Pancreas (tissue), 10 donors: Measurements from ENCODE around the gene SS18L1. TPM values are rescaled to one million over a fixed set of nuclear protein-coding genes. Genes with fewer than 3 reads are reported as not detected.

Source experiments
- ATAC-seq, 4 donors: fragments of 200-7000 bp; cut with Tn5 transposase; one replicate each; pipeline versions ENCODE4 v1.8.0 to v1.9.1; 2020; ENCODE audit warnings: mild to moderate bottlenecking in 4 of 4, moderate library complexity in 4 of 4
- DNase-seq, 6 donors: peaks; one replicate each; pipeline ENCODE4 v3.0.0-alpha.2; 2020
- FAIRE-seq: peaks from 2 replicates; lab custom pipeline; 2012; peaks lifted over from hg19 to GRCh38; lab: Jason Lieb, UNC
- H3K27ac ChIP-seq, 4 donors: fragments of 200-600 bp; sonication (generic); 1 replicate in 3 of 4; 2 replicates in 1 of 4; pipeline versions ENCODE4 v1.5.0 to v1.8.0; 2020
- H3K27me3 ChIP-seq, 4 donors: fragments of 200-600 bp; one replicate each; pipeline ENCODE4 v1.8.0; 2021
- H3K36me3 ChIP-seq, 3 donors: fragments of 200-600 bp; sonication (generic) in 1 of 3; one replicate each; pipeline versions ENCODE4 v1.5.0 to v1.8.0; 2020 to 2021
- H3K4me1 ChIP-seq, 3 donors: fragments of 200-600 bp; one replicate each; pipeline ENCODE4 v1.8.0; 2021
- H3K4me3 ChIP-seq, 4 donors: fragments of 200-600 bp; sonication (generic) in 2 of 4; one replicate each; pipeline versions ENCODE4 v1.5.0 to v1.8.0; 2020 to 2021
- H3K9me3 ChIP-seq, 4 donors: fragments of 200-600 bp; one replicate each; pipeline ENCODE4 v1.8.0; 2021
- CTCF ChIP-seq, 4 donors: fragments of 200-600 bp; sonication (generic) in 3 of 4; IDR thresholded peaks; one replicate each; pipeline versions ENCODE4 v1.5.0 to v1.8.0; 2021; ENCODE audit warnings: antibody characterized with exemption in 4 of 4
- WGBS, 2 donors: extraction: QIAGEN DNeasy Blood & Tissue Kit; methylation state at CpG; one replicate each; pipeline ENCODE4 v1.1.7; 2013; 5-methylcytosine and 5-hydroxymethylcytosine counted together
- intact Hi-C, 3 donors: fragments of 100-400 bp; cut with DNase I; formaldehyde crosslinking; loops; one replicate each; pipeline versions ENCODE4 v1.11.1 to v1.14.2; 2022
- polyA plus RNA-seq, 2 donors: library from polyadenylated mRNA; stranded (reverse); fragments of 200-250 nt; gene quantifications; one replicate each; pipeline ENCODE4 v1.2.3, GENCODE V29; 2013
- total RNA-seq, 6 donors: library from RNA; stranded (reverse); fragmentation: NEBNext Ultra II Directional in 4 of 6; extraction: Animal tissue kit (Norgen Biotek cat#: 25700) in 4 of 6; gene quantifications; one replicate each; pipeline versions ENCODE4 v1.2.1 to v1.2.4, GENCODE V29; 2021 to 2023
- donor health status: healthy with polysubstance abuse.
- donor health status: DM: no; HTN: no; CAD: no; lungs with moderate emphysema.
- donor health status: DM: no; HTN: no; CAD: no.
- donor health status: control.
- donor health status: control.
- donor health status: Bipolar disorder and iron deficiency.
- donor health status: DM: yes; HTN: yes; CAD: no.
- donor health status: DM: no; HTN: no; CAD: no.
- donor health status: DM: no; HTN: no; CAD: no.
- donor health status: DM: yes; HTN: yes; CAD: no.

SS18L1 gene
- total and polyA plus RNA-seq, 8 donors: 6.6 to 19.3 (median 8.4) TPM

GRCh38 chr20:62225820-62226635, 82.5 kb downstream of the SS18L1 start:
- DNase-seq: peak in 1 of 6 donors; percentile 56
- H3K9me3 ChIP-seq: no peaks in the 10 kb centered on the region
- peaks cover 0 to 3% (median 0%) of the 10 kb centered on the region in 4 donors for H3K27me3 ChIP-seq
- no peak overlapping the region for H3K4me3 ChIP-seq
- no peak for ATAC-seq
- H3K4me1 ChIP-seq: peaks cover 0 to 9% (median 6%) of the 10 kb centered on the region in 3 donors
- 81 to 84% methylated on average over 17 of the region's 17 CpGs for WGBS, 2 donors
- no peaks in the 10 kb centered on the region for H3K36me3 ChIP-seq
- TF ChIP-seq CTCF (IDR thresholded peaks at IDR 0.05): no peak
- intact Hi-C loops: no loop called here
- no peak overlapping the region for H3K27ac ChIP-seq
- FAIRE-seq: no peak

- H3K36me3 ChIP-seq: no peaks in the 10 kb centered on the region
- H3K27me3 ChIP-seq: no peaks in the 10 kb centered on the region
- FAIRE-seq: no peak
- no peak for TF ChIP-seq CTCF (IDR thresholded peaks at IDR 0.05)
- H3K9me3 ChIP-seq: no peaks in the 10 kb centered on the region
- no peak overlapping the region for H3K4me3 ChIP-seq
- H3K4me1 ChIP-seq: peaks cover 0 to 9% (median 6%) of the 10 kb centered on the region in 3 donors
- DNase-seq: peak in 1 of 6 donors; percentile 81
- ATAC-seq: no peak
- intact Hi-C loops: no loop called here
- peak overlapping the region in 1 of 4 donors; percentile 49 for H3K27ac ChIP-seq
- WGBS, 2 donors: 78 to 88% methylated on average over 24 of the region's 24 CpGs
These were observed 83.4 kb downstream of the SS18L1 start for GRCh38 chr20:62226707-62227590.

- no peak for TF ChIP-seq CTCF (IDR thresholded peaks at IDR 0.05)
- FAIRE-seq (no peak), ATAC-seq (peak; percentile 44 to 62 (median 48)), DNase-seq (peak in 2 of 6 donors; percentile 37 to 56)
- no peak overlapping the region for H3K4me3 ChIP-seq
- intact Hi-C loops: no loop called here
- H3K4me1 ChIP-seq: peaks cover 0 to 9% (median 6%) of the 10 kb centered on the region in 3 donors
- H3K36me3 ChIP-seq: no peaks in the 10 kb centered on the region
- 31 to 42% methylated on average over 9 to 10 of the region's 10 CpGs for WGBS, 2 donors
- no peaks in the 10 kb centered on the region for H3K27me3 ChIP-seq
- H3K9me3 ChIP-seq: no peaks in the 10 kb centered on the region
- H3K27ac ChIP-seq: peak overlapping the region in 2 of 4 donors; percentile 30 to 49
These were observed 84.0 kb downstream of the SS18L1 start for GRCh38 chr20:62227591-62227976.

- FAIRE-seq: no peak
- 38 to 39% methylated on average over 36 to 37 of the region's 37 CpGs for WGBS, 2 donors
These were observed 84.7 kb downstream of the SS18L1 start for GRCh38 chr20:62227977-62228958.

More at GRCh38 chr20:62227977-62228958, 84.7 kb downstream of the SS18L1 start:
- peak; percentile 87 to 96 (median 92) for ATAC-seq
- H3K4me1 ChIP-seq: peaks cover 0 to 9% (median 6%) of the 10 kb centered on the region in 3 donors
- H3K9me3 ChIP-seq: no peaks in the 10 kb centered on the region
- intact Hi-C loops: no loop called here
- TF ChIP-seq CTCF (IDR thresholded peaks at IDR 0.05): no peak
- H3K27me3 ChIP-seq: no peaks in the 10 kb centered on the region
- DNase-seq: peak in 5 of 6 donors; percentile 70 to 93 (median 86)
- no peaks in the 10 kb centered on the region for H3K36me3 ChIP-seq
- H3K27ac ChIP-seq: peak overlapping the region in 2 of 4 donors; percentile 30 to 49
- H3K4me3 ChIP-seq: no peak overlapping the region
